HG03378 (cell line): ENCODE results near the gene NRIP2.

Experiments
- ATAC-seq: cut with Tn5 transposase; IDR thresholded peaks from one replicate; pipeline ENCODE4 v1.9.1; 2021; ENCODE audit warnings: mild to moderate bottlenecking, moderate library complexity; ENCODE audit not compliant: unreplicated experiment

Gene NRIP2

GRCh38 chr12:2845280-2845679 lies 10.4 kb upstream of the NRIP2 start:
- no peak for ATAC-seq

- no peak for ATAC-seq
These were observed 10.0 kb upstream of the NRIP2 start for GRCh38 chr12:2844786-2845185.

- ATAC-seq: no peak
These were observed 8.1 kb upstream of the NRIP2 start for GRCh38 chr12:2842948-2843347.

GRCh38 chr12:2841056-2841650 lies 6.3 kb upstream of the NRIP2 start:
- no peak for ATAC-seq

- ATAC-seq: no peak
These were observed 1.7 kb upstream of the NRIP2 start for GRCh38 chr12:2836574-2836973.

GRCh38 chr12:2835691-2836403 lies 1.0 kb upstream of the NRIP2 start:
- no peak for ATAC-seq

GRCh38 chr12:2833810-2834209 lies 1.0 kb downstream of the NRIP2 start:
- no peak for ATAC-seq

GRCh38 chr12:2833327-2833726 lies 1.5 kb downstream of the NRIP2 start:
- ATAC-seq: no peak

GRCh38 chr12:2832550-2833127 lies 2.2 kb downstream of the NRIP2 start:
- no peak for ATAC-seq

- no peak for ATAC-seq
These were observed 5.6 kb downstream of the NRIP2 start for GRCh38 chr12:2829275-2829674.

- no peak for ATAC-seq
These were observed 7.9 kb downstream of the NRIP2 start for GRCh38 chr12:2826721-2827515.

- ATAC-seq: no peak
These were observed 8.8 kb downstream of the NRIP2 start for GRCh38 chr12:2826036-2826435.

- no peak for ATAC-seq
These were observed 9.7 kb downstream of the NRIP2 start for GRCh38 chr12:2825132-2825531.

- ATAC-seq: no peak
These were observed 10.3 kb downstream of the NRIP2 start for GRCh38 chr12:2824541-2824940.

- no peak for ATAC-seq
These were observed 11.4 kb downstream of the NRIP2 start for GRCh38 chr12:2823483-2823882.

GRCh38 chr12:2820432-2820831 lies 14.4 kb downstream of the NRIP2 start:
- no peak for ATAC-seq

GRCh38 chr12:2819810-2820209 lies 15.0 kb downstream of the NRIP2 start:
- ATAC-seq: no peak

GRCh38 chr12:2813214-2814185 lies 21.3 kb downstream of the NRIP2 start:
- ATAC-seq: no peak

- ATAC-seq: peak; percentile 89
These were observed 22.3 kb downstream of the NRIP2 start, which contains the start of gene ITFG2 for GRCh38 chr12:2812290-2813213. TSS of gene ITFG2 (plus strand) at chr12:2812668. CDS start at chr12:2812761, 93 bp downstream.
